Suprapubic skin (tissue), 4 donors: Measurements from ENCODE around the gene LRRC8C. TPM values are rescaled to one million over a fixed set of nuclear protein-coding genes. Genes with fewer than 3 reads are reported as not detected.

Experiments
- DNase-seq, 2 donors: peaks; one replicate each; pipeline ENCODE4 v3.0.0-alpha.2; 2019; ENCODE audit warnings: low spot score in 2 of 2
- H3K27ac ChIP-seq: fragments of 200-600 bp; sonication (generic); one replicate; pipeline ENCODE4 v1.5.1; 2019
- H3K27me3 ChIP-seq: fragments of 200-600 bp; sonication (generic); one replicate; pipeline ENCODE4 v1.5.1; 2019
- H3K36me3 ChIP-seq: fragments of 200-600 bp; sonication (generic); one replicate; pipeline ENCODE4 v1.5.1; 2019
- H3K4me1 ChIP-seq: fragments of 200-600 bp; sonication (generic); one replicate; pipeline ENCODE4 v1.5.1; 2019
- H3K4me3 ChIP-seq: fragments of 200-600 bp; sonication (generic); one replicate; pipeline ENCODE4 v1.5.1; 2019; ENCODE audit warnings: mild to moderate bottlenecking
- H3K9me3 ChIP-seq: fragments of 200-600 bp; sonication (generic); one replicate; pipeline ENCODE4 v1.5.1; 2019
- EP300 ChIP-seq: sonication (generic); formaldehyde crosslinking; IDR thresholded peaks from one replicate; pipeline ENCODE4 v1.6.1; 2017; ENCODE audit warnings: antibody characterized with exemption
- POLR2A ChIP-seq, 2 donors: fragments of 450-650 bp; IDR thresholded peaks; one replicate each; pipeline ENCODE4 v1.6.1; 2017; ENCODE audit warnings: antibody characterized with exemption in 2 of 2, mild to moderate bottlenecking in 2 of 2, moderate library complexity in 2 of 2
- POLR2AphosphoS5 ChIP-seq, 3 donors: sonication (generic); formaldehyde crosslinking; IDR thresholded peaks; one replicate each; pipeline ENCODE4 v1.6.1; 2017; ENCODE audit warnings: antibody characterized with exemption in 3 of 3
- WGBS: methylation state at CpG from one replicate; pipeline ENCODE4 v1.1.5; 2018; 5-methylcytosine and 5-hydroxymethylcytosine counted together
- total RNA-seq, 4 donors: library from RNA; depleted of rRNA; stranded (reverse); fragments of >200 nt; gene quantifications; one replicate each; pipeline ENCODE4 v1.1.0, GENCODE V29; 2016
- TF ChIP-seq, protein P1 (sequence below), 2 donors: fragments of 200-600 bp in 1 of 2; fragments of 450-650 bp in 1 of 2; sonication (generic) in 1 of 2; IDR thresholded peaks; one replicate each; pipeline ENCODE4 v1.5.1; 2016 to 2019; ENCODE audit warnings: antibody characterized with exemption in 2 of 2, mild to moderate bottlenecking in 1 of 2, moderate library complexity in 1 of 2

The LRRC8C gene
- total RNA-seq, 4 donors from 2014 or later, result 6.2 to 10.4 (median 9.1) TPM

GRCh38 chr1:89732643-89733222 lies 99.8 kb downstream of the LRRC8C start:
- WGBS, result 72% methylated on average over 3 of the region's 3 CpGs
- no peak for DNase-seq
- TF ChIP-seq POLR2A (IDR thresholded peaks at IDR 0.05), result no peak
- no peak for TF ChIP-seq EP300
- TF ChIP-seq, protein P1, sequence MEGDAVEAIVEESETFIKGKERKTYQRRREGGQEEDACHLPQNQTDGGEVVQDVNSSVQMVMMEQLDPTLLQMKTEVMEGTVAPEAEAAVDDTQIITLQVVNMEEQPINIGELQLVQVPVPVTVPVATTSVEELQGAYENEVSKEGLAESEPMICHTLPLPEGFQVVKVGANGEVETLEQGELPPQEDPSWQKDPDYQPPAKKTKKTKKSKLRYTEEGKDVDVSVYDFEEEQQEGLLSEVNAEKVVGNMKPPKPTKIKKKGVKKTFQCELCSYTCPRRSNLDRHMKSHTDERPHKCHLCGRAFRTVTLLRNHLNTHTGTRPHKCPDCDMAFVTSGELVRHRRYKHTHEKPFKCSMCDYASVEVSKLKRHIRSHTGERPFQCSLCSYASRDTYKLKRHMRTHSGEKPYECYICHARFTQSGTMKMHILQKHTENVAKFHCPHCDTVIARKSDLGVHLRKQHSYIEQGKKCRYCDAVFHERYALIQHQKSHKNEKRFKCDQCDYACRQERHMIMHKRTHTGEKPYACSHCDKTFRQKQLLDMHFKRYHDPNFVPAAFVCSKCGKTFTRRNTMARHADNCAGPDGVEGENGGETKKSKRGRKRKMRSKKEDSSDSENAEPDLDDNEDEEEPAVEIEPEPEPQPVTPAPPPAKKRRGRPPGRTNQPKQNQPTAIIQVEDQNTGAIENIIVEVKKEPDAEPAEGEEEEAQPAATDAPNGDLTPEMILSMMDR (IDR thresholded peaks at IDR 0.05), result no peak
- no peak for TF ChIP-seq POLR2AphosphoS5 (IDR thresholded peaks at IDR 0.05)

DNA sequence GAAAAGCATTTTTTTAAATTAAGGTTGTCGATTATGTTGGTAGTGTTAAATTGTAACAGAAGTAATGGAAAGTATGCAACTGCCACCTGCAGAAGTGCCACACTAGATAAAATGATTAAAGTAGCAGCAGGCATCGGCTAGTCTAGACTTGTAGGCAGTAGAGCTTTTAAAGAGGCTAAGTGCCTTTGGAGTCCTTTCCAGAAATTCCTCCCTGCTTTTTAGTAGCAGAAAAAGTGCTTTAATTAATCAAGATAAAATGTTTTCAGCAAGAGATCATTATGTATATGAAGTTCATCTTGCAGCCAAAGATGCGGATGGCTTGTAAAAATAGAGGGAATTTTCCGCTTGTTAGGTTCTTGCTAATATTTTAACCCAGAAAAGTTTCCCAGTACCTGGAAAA lies 100.8 kb downstream of the LRRC8C start:
- no peak for DNase-seq
- Histone ChIP-seq H3K9me3 (no peaks in the 10 kb centered on the region), H3K27me3 (peaks cover 2% of the 10 kb centered on the region), H3K4me3 (no peak overlapping the region), H3K4me1 (peaks cover 7% of the 10 kb centered on the region), H3K36me3 (no peaks in the 10 kb centered on the region), H3K27ac (no peak overlapping the region)
- TF ChIP-seq EP300 (no peak), POLR2A (IDR thresholded peaks at IDR 0.05) (no peak), POLR2AphosphoS5 (IDR thresholded peaks at IDR 0.05) (no peak)
- TF ChIP-seq, protein P1 (IDR thresholded peaks at IDR 0.05), result no peak
- WGBS, result 66% methylated on average over 4 of the region's 4 CpGs

More at GRCh38 chr1:89732643-89733222, 99.8 kb downstream of the LRRC8C start:
- Histone ChIP-seq H3K4me3 (no peak overlapping the region), H3K4me1 (peaks cover 7% of the 10 kb centered on the region), H3K27ac (no peak overlapping the region), H3K9me3 (no peaks in the 10 kb centered on the region), H3K36me3 (no peaks in the 10 kb centered on the region), H3K27me3 (peaks cover 2% of the 10 kb centered on the region)

- no peaks in the 10 kb centered on the region for H3K9me3 ChIP-seq
- no peak overlapping the region for H3K27ac ChIP-seq
- no peak for DNase-seq
These were observed 101.5 kb downstream of the LRRC8C start for GRCh38 chr1:89734442-89734841.

GRCh38 chr1:89735479-89735878 lies 102.6 kb downstream of the LRRC8C start:
- Histone ChIP-seq H3K27ac (no peak overlapping the region), H3K36me3 (no peaks in the 10 kb centered on the region), H3K9me3 (no peaks in the 10 kb centered on the region), H3K27me3 (peaks cover 2% of the 10 kb centered on the region), H3K4me3 (no peak overlapping the region), H3K4me1 (peaks cover 16% of the 10 kb centered on the region)
- WGBS, result 38% methylated on average over 1 of the region's 1 CpG
- TF ChIP-seq, protein P1 (IDR thresholded peaks at IDR 0.05), result no peak
- no peak for TF ChIP-seq POLR2AphosphoS5 (IDR thresholded peaks at IDR 0.05)
- no peak for TF ChIP-seq POLR2A (IDR thresholded peaks at IDR 0.05)
- TF ChIP-seq EP300, result no peak
- no peak for DNase-seq

More at GRCh38 chr1:89734442-89734841, 101.5 kb downstream of the LRRC8C start:
- Histone ChIP-seq H3K4me1 (peaks cover 13% of the 10 kb centered on the region), H3K27me3 (peaks cover 2% of the 10 kb centered on the region), H3K36me3 (no peaks in the 10 kb centered on the region), H3K4me3 (no peak overlapping the region)
- WGBS, result 53% methylated on average over 3 of the region's 3 CpGs
- TF ChIP-seq POLR2AphosphoS5 (IDR thresholded peaks at IDR 0.05), result no peak

DNA sequence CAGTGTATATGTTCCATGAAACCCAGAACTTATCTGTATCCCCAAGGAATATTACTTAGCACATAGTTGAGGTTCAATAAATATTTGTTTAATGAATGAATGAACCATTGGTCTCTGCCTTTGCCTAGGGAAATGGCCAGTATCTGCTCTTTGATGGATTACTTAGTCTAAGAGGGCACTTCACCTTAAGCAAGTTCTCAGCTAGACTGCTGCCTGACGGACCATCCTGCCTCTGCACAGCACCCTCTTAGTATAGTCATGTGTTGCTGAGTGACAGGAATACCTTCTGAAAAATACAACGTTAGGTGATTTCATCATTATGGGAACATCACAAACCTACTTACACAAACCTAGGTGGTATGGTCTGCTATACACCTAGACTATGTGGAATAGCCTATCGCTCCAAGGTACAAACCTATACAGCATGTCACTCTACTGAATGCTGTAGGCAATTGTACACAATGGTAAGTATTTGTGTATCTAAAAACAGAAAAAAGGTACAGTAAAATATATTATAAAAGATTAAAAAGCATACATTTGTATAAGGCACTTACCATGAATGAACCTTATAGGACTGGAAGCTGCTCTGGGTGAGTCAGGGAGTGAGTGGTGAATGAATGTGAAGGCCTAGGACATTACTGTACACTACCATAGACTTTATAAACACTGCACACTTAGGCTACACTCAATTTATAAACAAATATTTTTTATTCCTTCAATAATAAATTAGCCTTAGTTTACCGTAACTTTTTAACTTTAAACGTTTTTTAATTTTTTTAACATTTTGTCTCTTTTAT lies 104.2 kb downstream of the LRRC8C start:
- no peak overlapping the region for H3K4me3 ChIP-seq
- DNase-seq, result no peak
- H3K36me3 ChIP-seq, result no peaks in the 10 kb centered on the region
- no peak for TF ChIP-seq EP300
- TF ChIP-seq POLR2A (IDR thresholded peaks at IDR 0.05), result no peak
- TF ChIP-seq, protein P1 (IDR thresholded peaks at IDR 0.05), result no peak
- no peak for TF ChIP-seq POLR2AphosphoS5 (IDR thresholded peaks at IDR 0.05)
- H3K27me3 ChIP-seq, result peaks cover 2% of the 10 kb centered on the region
- H3K9me3 ChIP-seq, result no peaks in the 10 kb centered on the region
- peaks cover 16% of the 10 kb centered on the region for H3K4me1 ChIP-seq
- H3K27ac ChIP-seq, result no peak overlapping the region
- 91% methylated on average over 5 of the region's 5 CpGs for WGBS
